ENCODE data around the gene ARFGAP2. TPM values are rescaled to one million over a fixed set of nuclear protein-coding genes. Genes with fewer than 3 reads are reported as not detected.

ARFGAP2 gene
- total RNA-seq, 1 donor from 2014 or later: 73.6 TPM

GRCh38 chr11:47187723-47188122 is 11.0 kb upstream of the ARFGAP2 start:
- DNase-seq (ENCODE audit: low read depth in 2 of 2): no peak

GRCh38 chr11:47186700-47187695 is 10.3 kb upstream of the ARFGAP2 start:
- peak in 1 of 2 donors; percentile 37 for DNase-seq (ENCODE audit: low read depth in 2 of 2)

GRCh38 chr11:47186076-47186699 is 9.5 kb upstream of the ARFGAP2 start, which contains the start of gene PACSIN3:
Gene PACSIN3 (minus strand): TSS chr11:47186434. CDS start chr11:47182727, 3,707 bp downstream.
- DNase-seq (ENCODE audit: low read depth in 2 of 2): peak in 1 of 2 donors; percentile 68

- DNase-seq (ENCODE audit: low read depth in 2 of 2): peak in 1 of 2 donors; percentile 24
These were observed 8.8 kb upstream of the ARFGAP2 start for GRCh38 chr11:47185305-47186075.

GRCh38 chr11:47184711-47185304 is 8.1 kb upstream of the ARFGAP2 start:
- no peak for DNase-seq (ENCODE audit: low read depth in 2 of 2)

- DNase-seq (ENCODE audit: low read depth in 2 of 2): no peak
These were observed 7.3 kb upstream of the ARFGAP2 start for GRCh38 chr11:47183969-47184368.

- no peak for DNase-seq (ENCODE audit: low read depth in 2 of 2)
These were observed 6.6 kb upstream of the ARFGAP2 start for GRCh38 chr11:47183031-47183856.

- DNase-seq (ENCODE audit: low read depth in 2 of 2): no peak
These were observed 5.7 kb upstream of the ARFGAP2 start for GRCh38 chr11:47182380-47182779.

- no peak for DNase-seq (ENCODE audit: low read depth in 2 of 2)
These were observed 4.6 kb upstream of the ARFGAP2 start for GRCh38 chr11:47181271-47181670.

GRCh38 chr11:47180006-47180787 is 3.5 kb upstream of the ARFGAP2 start:
- no peak for DNase-seq (ENCODE audit: low read depth in 2 of 2)

GRCh38 chr11:47179655-47179991 is 2.9 kb upstream of the ARFGAP2 start:
- DNase-seq (ENCODE audit: low read depth in 2 of 2): peak in 1 of 2 donors; percentile 59

GRCh38 chr11:47178737-47179654 is 2.3 kb upstream of the ARFGAP2 start:
- DNase-seq (ENCODE audit: low read depth in 2 of 2): no peak

- no peak for DNase-seq (ENCODE audit: low read depth in 2 of 2)
These were observed 1.6 kb upstream of the ARFGAP2 start for GRCh38 chr11:47178316-47178715.

- no peak for DNase-seq (ENCODE audit: low read depth in 2 of 2)
These were observed 1.2 kb upstream of the ARFGAP2 start for GRCh38 chr11:47177846-47178245.

GRCh38 chr11:47177229-47177845 is 658 bp upstream of the ARFGAP2 start:
- peak; percentile 73 to 86 for DNase-seq (ENCODE audit: low read depth in 2 of 2)

GRCh38 chr11:47175746-47176327 is 842 bp downstream of the ARFGAP2 start:
- DNase-seq (ENCODE audit: low read depth in 2 of 2): no peak

- no peak for DNase-seq (ENCODE audit: low read depth in 2 of 2)
These were observed 3.8 kb downstream of the ARFGAP2 start for GRCh38 chr11:47172740-47173336.
